RCC 7860 (cell line): ENCODE results near the gene SLC25A12.

ENCODE experiments used
- DNase-seq: peaks from one replicate; pipeline ENCODE4 v3.0.0-alpha.2; 2015; ENCODE audit warnings: low spot score
- FAIRE-seq: peaks from 2 replicates; lab custom pipeline; 2012; peaks lifted over from hg19 to GRCh38; lab: Jason Lieb, UNC

SLC25A12 gene

DNA sequence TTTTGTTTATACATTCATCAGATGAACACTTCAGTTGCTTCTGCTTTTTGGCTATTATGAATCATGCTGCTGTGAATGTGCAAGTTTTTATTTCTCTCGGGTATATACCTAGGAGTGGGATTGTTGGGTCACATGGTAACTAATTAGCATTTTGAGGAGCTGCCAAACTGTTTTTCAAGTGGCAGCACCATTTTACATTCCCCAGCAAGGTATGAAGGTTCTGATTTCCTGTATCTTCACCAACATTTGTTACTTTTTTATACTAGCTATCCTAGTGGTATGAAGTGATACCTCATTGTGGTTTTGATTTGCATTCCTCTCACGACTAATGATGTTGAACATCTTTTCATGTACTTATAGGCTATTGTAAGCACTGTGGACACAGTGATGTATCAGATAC lies 152.9 kb downstream of the SLC25A12 start:
- no peak for DNase-seq
- FAIRE-seq, result no peak

DNA sequence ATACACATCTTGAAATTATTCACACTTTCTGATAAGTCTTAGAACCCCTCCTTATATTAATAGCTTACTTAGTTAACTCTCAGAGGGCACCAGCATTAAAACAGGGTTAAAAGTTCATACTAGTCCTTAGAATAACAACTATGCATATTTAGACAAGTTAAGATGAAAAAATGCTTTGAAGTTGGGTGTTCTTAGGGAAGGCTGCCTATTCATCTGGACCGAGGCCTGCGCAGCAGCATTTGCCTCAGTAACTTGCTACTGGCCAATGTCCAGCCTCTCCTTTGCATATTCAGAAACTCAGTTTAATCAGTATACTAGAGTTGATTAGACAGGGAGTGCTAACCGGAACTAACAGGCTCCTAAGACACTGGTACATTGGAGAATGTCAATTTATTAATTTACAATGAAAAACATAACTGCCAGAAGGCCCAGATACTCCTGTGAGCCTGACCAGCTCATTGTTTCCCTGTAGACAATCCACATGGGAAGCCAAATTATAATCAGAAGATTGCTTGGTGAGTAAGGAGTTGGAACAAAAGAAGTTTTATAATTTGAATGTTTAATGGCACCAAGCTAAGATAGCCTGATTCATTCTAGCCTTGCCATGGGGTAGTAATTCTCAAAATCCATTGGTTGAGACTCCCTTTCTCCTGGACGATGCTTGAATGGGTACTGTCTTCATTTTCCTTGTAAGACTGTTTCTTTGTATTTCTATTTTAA lies 157.9 kb downstream of the SLC25A12 start:
- DNase-seq (no peak), FAIRE-seq (no peak)
